Hepatocyte (in vitro differentiated cells): ENCODE measurements around the gene NPLOC4.

Source experiments
- EZH2 ChIP-seq: fragments of 200-600 bp; sonication (generic); IDR thresholded peaks from 2 replicates; pipeline ENCODE4 v1.6.1; 2016; ENCODE audit warnings: antibody characterized with exemption, mild to moderate bottlenecking, borderline replicate concordance
- EZH2phosphoT487 ChIP-seq: fragments of 200-600 bp; sonication (generic); IDR thresholded peaks from one replicate; pipeline ENCODE4 v1.6.1; 2018; ENCODE audit warnings: antibody characterized with exemption, mild to moderate bottlenecking, low read depth, moderate library complexity; ENCODE audit not compliant: unreplicated experiment, severe bottlenecking
- TF ChIP-seq, protein P1 (sequence below): fragments of 200-600 bp; sonication (generic); IDR thresholded peaks from 2 replicates; pipeline ENCODE4 v1.5.1; 2016; ENCODE audit warnings: antibody characterized with exemption, mild to moderate bottlenecking; ENCODE audit not compliant: poor library complexity

DNA sequence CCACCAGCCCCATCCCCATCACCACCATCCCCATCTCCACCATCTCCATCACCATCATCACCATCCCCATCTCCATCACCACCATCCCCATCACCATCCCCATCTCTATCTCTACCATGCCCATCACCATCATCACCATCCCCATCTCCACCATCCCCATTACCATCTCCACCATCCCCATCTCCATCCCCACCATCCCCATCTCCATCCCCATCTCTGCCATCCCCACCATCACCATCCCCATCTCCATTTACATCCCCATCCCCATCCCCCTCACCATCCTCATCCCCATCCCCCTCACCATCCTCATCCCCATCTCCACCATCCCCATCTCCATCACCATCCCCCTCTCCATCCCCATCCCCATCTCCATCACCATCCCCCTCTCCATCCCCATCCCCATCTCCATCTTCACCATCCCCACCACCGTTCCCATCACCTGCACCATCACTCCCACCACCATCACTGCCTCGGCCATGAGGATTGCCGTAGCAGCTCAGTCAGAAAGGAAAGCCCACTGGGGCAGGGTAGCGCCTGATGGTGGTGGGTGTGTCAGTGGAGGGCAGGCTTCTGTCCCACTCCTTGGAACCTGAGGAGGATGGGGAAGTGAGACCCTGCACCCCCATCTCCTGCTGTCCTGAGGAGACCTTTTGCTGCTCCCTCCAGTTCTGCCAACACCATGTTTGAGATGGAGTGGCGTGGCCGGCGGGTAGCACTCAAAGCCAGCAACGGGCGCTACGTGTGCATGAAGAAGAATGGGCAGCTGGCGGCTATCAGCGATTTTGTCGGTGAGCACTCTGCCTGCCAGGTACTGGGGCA, 101.2 kb downstream of the NPLOC4 start:
- TF ChIP-seq, protein P1, sequence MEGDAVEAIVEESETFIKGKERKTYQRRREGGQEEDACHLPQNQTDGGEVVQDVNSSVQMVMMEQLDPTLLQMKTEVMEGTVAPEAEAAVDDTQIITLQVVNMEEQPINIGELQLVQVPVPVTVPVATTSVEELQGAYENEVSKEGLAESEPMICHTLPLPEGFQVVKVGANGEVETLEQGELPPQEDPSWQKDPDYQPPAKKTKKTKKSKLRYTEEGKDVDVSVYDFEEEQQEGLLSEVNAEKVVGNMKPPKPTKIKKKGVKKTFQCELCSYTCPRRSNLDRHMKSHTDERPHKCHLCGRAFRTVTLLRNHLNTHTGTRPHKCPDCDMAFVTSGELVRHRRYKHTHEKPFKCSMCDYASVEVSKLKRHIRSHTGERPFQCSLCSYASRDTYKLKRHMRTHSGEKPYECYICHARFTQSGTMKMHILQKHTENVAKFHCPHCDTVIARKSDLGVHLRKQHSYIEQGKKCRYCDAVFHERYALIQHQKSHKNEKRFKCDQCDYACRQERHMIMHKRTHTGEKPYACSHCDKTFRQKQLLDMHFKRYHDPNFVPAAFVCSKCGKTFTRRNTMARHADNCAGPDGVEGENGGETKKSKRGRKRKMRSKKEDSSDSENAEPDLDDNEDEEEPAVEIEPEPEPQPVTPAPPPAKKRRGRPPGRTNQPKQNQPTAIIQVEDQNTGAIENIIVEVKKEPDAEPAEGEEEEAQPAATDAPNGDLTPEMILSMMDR: no peak
- TF ChIP-seq EZH2phosphoT487 (no peak), EZH2 (no peak)
